H9 (cell line): ENCODE measurements around the gene GDI1. TPM values are rescaled to one million over a fixed set of nuclear protein-coding genes. Genes with fewer than 3 reads are reported as not detected.

ENCODE experiments used
- DNase-seq: peaks from one replicate; pipeline ENCODE4 v3.0.0-alpha.2; 2017
- H2AFZ ChIP-seq: one replicate; pipeline ENCODE4 v1.6.1; 2013; ENCODE audit warnings: mild to moderate bottlenecking, low read length, control low read depth, moderate library complexity
- H2AK5ac ChIP-seq: 2 replicates; pipeline ENCODE4 v1.6.1; 2013; ENCODE audit warnings: low read length, control low read depth, mixed read lengths; ENCODE audit not compliant: insufficient read length
- H2BK120ac ChIP-seq: one replicate; pipeline ENCODE4 v1.6.1; 2013; ENCODE audit warnings: low read depth, mild to moderate bottlenecking, low read length, control low read depth, inconsistent platforms; ENCODE audit not compliant: poor library complexity, severe bottlenecking
- H2BK12ac ChIP-seq: 2 replicates; pipeline ENCODE4 v1.6.1; 2013; ENCODE audit warnings: low read length, control low read depth, mixed read lengths, low read depth; ENCODE audit not compliant: insufficient read length
- H2BK15ac ChIP-seq: 2 replicates; pipeline ENCODE4 v1.6.1; 2013; ENCODE audit warnings: low read depth, low read length, control low read depth
- H2BK20ac ChIP-seq: one replicate; pipeline ENCODE4 v1.6.1; 2013; ENCODE audit warnings: low read depth, mild to moderate bottlenecking, low read length, control low read depth, inconsistent platforms; ENCODE audit not compliant: poor library complexity, severe bottlenecking
- H2BK5ac ChIP-seq: 2 replicates; pipeline ENCODE4 v1.6.1; 2013; ENCODE audit warnings: low read length, control low read depth, mixed read lengths; ENCODE audit not compliant: insufficient read length
- H3K14ac ChIP-seq: 2 replicates; pipeline ENCODE4 v1.6.1; 2013; ENCODE audit warnings: low read length, control low read depth; ENCODE audit not compliant: insufficient read depth
- H3K18ac ChIP-seq: 2 replicates; pipeline ENCODE4 v1.6.1; 2013; ENCODE audit warnings: low read depth, mild to moderate bottlenecking, mixed read lengths, low read length, control low read depth; ENCODE audit not compliant: insufficient read length
- H3K23ac ChIP-seq: 2 replicates; pipeline ENCODE4 v1.6.1; 2013; ENCODE audit warnings: low read length, control low read depth, mixed read lengths, low read depth; ENCODE audit not compliant: insufficient read length
- H3K23me2 ChIP-seq: 2 replicates; pipeline ENCODE4 v1.6.1; 2013; ENCODE audit warnings: low read depth, mild to moderate bottlenecking, mixed read lengths, low read length, control low read depth; ENCODE audit not compliant: insufficient read length, poor library complexity, severe bottlenecking
- H3K27ac ChIP-seq: 2 replicates; pipeline ENCODE4 v1.5.1; 2013; ENCODE audit warnings: low read length, control low read depth, mixed read lengths, low read depth; ENCODE audit not compliant: insufficient read length
- H3K27me3 ChIP-seq: 2 replicates; pipeline ENCODE4 v1.6.1; 2013; ENCODE audit warnings: low read length, control low read depth, inconsistent platforms; ENCODE audit not compliant: insufficient read depth
- H3K4ac ChIP-seq: 2 replicates; pipeline ENCODE4 v1.6.1; 2013; ENCODE audit warnings: low read depth, mild to moderate bottlenecking, control low read depth, inconsistent platforms, low read length, moderate library complexity
- H3K4me1 ChIP-seq: 2 replicates; pipeline ENCODE4 v1.6.1; 2013; ENCODE audit warnings: low read length, control low read depth, inconsistent platforms; ENCODE audit not compliant: insufficient read depth
- H3K4me2 ChIP-seq: 2 replicates; pipeline ENCODE4 v1.6.1; 2013; ENCODE audit warnings: low read length, control low read depth, mixed read lengths; ENCODE audit not compliant: insufficient read length, insufficient read depth
- H3K56ac ChIP-seq: 2 replicates; pipeline ENCODE4 v1.6.1; 2013; ENCODE audit warnings: low read depth, mild to moderate bottlenecking, mixed read lengths, low read length, control low read depth; ENCODE audit not compliant: insufficient read length
- H3K79me1 ChIP-seq: 2 replicates; pipeline ENCODE4 v1.6.1; 2013; ENCODE audit warnings: low read depth, mild to moderate bottlenecking, moderate library complexity, low read length, control low read depth, inconsistent platforms; ENCODE audit not compliant: insufficient read depth, poor library complexity, severe bottlenecking
- H3K79me2 ChIP-seq: 2 replicates; pipeline ENCODE4 v1.6.1; 2013; ENCODE audit warnings: low read length, control low read depth, inconsistent platforms; ENCODE audit not compliant: insufficient read depth
- H3K9ac ChIP-seq: 2 replicates; pipeline ENCODE4 v1.6.1; 2013; ENCODE audit warnings: low read length, control low read depth, mixed read lengths; ENCODE audit not compliant: insufficient read length; ENCODE audit errors: extremely low read depth
- H3K9me3 ChIP-seq: one replicate; pipeline ENCODE4 v1.6.1; 2013; ENCODE audit warnings: low read depth, low read length, inconsistent platforms; ENCODE audit not compliant: control insufficient read depth
- H3T11ph ChIP-seq: one replicate; pipeline ENCODE4 v1.6.1; 2013; ENCODE audit warnings: mild to moderate bottlenecking, low read length, control low read depth, inconsistent platforms
- H4K20me1 ChIP-seq: one replicate; pipeline ENCODE4 v1.6.1; 2013; ENCODE audit not compliant: control insufficient read depth, insufficient read length, insufficient read depth
- H4K5ac ChIP-seq: 2 replicates; pipeline ENCODE4 v1.6.1; 2013; ENCODE audit warnings: low read depth, mild to moderate bottlenecking, mixed read lengths, low read length, control low read depth; ENCODE audit not compliant: insufficient read length
- H4K8ac ChIP-seq: replicated peaks from 2 replicates; pipeline ENCODE4 v1.6.1; 2013; ENCODE audit warnings: low read length, control low read depth, mixed read lengths, low read depth; ENCODE audit not compliant: insufficient read length
- H4K91ac ChIP-seq: 2 replicates; pipeline ENCODE4 v1.6.1; 2013; ENCODE audit warnings: low read depth, mild to moderate bottlenecking, moderate library complexity, mixed read lengths, low read length, control low read depth; ENCODE audit not compliant: insufficient read length
- H3K27ac Mint-ChIP-seq, 3 experiments: 2 replicates in 2 of 3; 3 replicates in 1 of 3; pipeline ENCODE4 v1.8.0; 2020 to 2021; ENCODE audit warnings: mixed read lengths in 3 of 3, mild to moderate bottlenecking in 1 of 3, moderate library complexity in 1 of 3
- H3K27me3 Mint-ChIP-seq: 2 replicates; pipeline ENCODE4 v1.8.0; 2021; ENCODE audit warnings: low read depth, mild to moderate bottlenecking, moderate library complexity, mixed read lengths
- H3K36me3 Mint-ChIP-seq, 3 experiments: 2 replicates in 2 of 3; 3 replicates in 1 of 3; pipeline ENCODE4 v1.8.0; 2020 to 2021; ENCODE audit warnings: low read depth in 3 of 3, mixed read lengths in 3 of 3; ENCODE audit not compliant: insufficient read depth in 1 of 3
- H3K4me1 Mint-ChIP-seq, 2 experiments: 2 replicates each; pipeline ENCODE4 v1.8.0; 2020; ENCODE audit warnings: mixed read lengths in 2 of 2
- H3K4me3 Mint-ChIP-seq, 2 experiments: 2 replicates in 1 of 2; 3 replicates in 1 of 2; pipeline ENCODE4 v1.8.0; 2020 to 2021; ENCODE audit warnings: mild to moderate bottlenecking in 2 of 2, mixed read lengths in 2 of 2, moderate library complexity in 1 of 2
- H3K9me3 Mint-ChIP-seq, 2 experiments: 2 replicates in 1 of 2; 3 replicates in 1 of 2; pipeline ENCODE4 v1.8.0; 2020; ENCODE audit warnings: mild to moderate bottlenecking in 2 of 2, mixed read lengths in 2 of 2, moderate library complexity in 1 of 2
- WGBS: extraction: QIAGEN DNeasy Blood & Tissue Kit; methylation state at CpG from one replicate; pipeline ENCODE4 v1.1.7; 2013; ENCODE audit warnings: missing lambda C conversion rate, low lambda C conversion rate, mixed read lengths; ENCODE audit not compliant: insufficient read length; ENCODE audit errors: extremely low coverage; 5-methylcytosine and 5-hydroxymethylcytosine counted together
- total RNA-seq: library from RNA; stranded (reverse); gene quantifications from 2 replicates; pipeline ENCODE4 v1.2.1, GENCODE V29; 2021
- TF ChIP-seq, protein P1 (sequence below): fragments of 200-600 bp; sonication (generic); conservative IDR thresholded peaks from 3 replicates; pipeline ENCODE4 v1.8.0; 2021; ENCODE audit warnings: antibody characterized with exemption, mild to moderate bottlenecking

GDI1 gene
- total RNA-seq, 1 experiment from 2014 or later: 111 TPM

GRCh38 chrX:154401045-154401799 is 35.7 kb upstream of the GDI1 start:
- peaks cover 74 to 79% of the 10 kb centered on the region in 2 experiments for H3K9me3 Mint-ChIP-seq
- no peak overlapping the region for H3K9ac ChIP-seq
- H3K27ac Mint-ChIP-seq: peak overlapping the region in 2 of 3 experiments; percentile 53 to 79; a peak in 2 of 7 replicates
- H3K18ac ChIP-seq: no peak overlapping the region
- H3K4me3 Mint-ChIP-seq: peak overlapping the region; percentile 64 to 97; a peak in 3 of 5 replicates
- H2BK120ac ChIP-seq: no peak overlapping the region
- no peaks in the 10 kb centered on the region for H3K27me3 ChIP-seq
- peaks cover 30 to 47% (median 36%) of the 10 kb centered on the region in 3 experiments for H3K36me3 Mint-ChIP-seq
- no peak overlapping the region for H2AFZ ChIP-seq
- no peak overlapping the region for H4K8ac ChIP-seq
- H2BK12ac ChIP-seq: no peak overlapping the region
- no peak overlapping the region for H3K27ac ChIP-seq
- no peak overlapping the region for H2BK5ac ChIP-seq
- H3K79me1 ChIP-seq: no peaks in the 10 kb centered on the region
- H3K9me3 ChIP-seq: peaks cover 36% of the 10 kb centered on the region
- H3K4me1 Mint-ChIP-seq: peaks cover 0 to 15% of the 10 kb centered on the region in 2 experiments; a peak in 2 of 4 replicates
- H2AK5ac ChIP-seq: no peak overlapping the region
- H3K56ac ChIP-seq: no peak overlapping the region
- WGBS: no CpG with 5 or more reads among the region's 6 CpGs
- H4K91ac ChIP-seq: no peak overlapping the region
- H3T11ph ChIP-seq: no peak overlapping the region
- H3K23me2 ChIP-seq: peaks cover 16% of the 10 kb centered on the region
- DNase-seq: peak; percentile 66
- H3K23ac ChIP-seq: no peak overlapping the region
- H3K4me1 ChIP-seq: no peaks in the 10 kb centered on the region
- H2BK20ac ChIP-seq: no peak overlapping the region
- no peaks in the 10 kb centered on the region for H4K20me1 ChIP-seq
- H3K4me2 ChIP-seq: no peak overlapping the region
- no peak overlapping the region for H3K4ac ChIP-seq
- H3K27me3 Mint-ChIP-seq: peaks cover 5% of the 10 kb centered on the region
- peaks cover 3% of the 10 kb centered on the region; the same call in 1 of the 2 replicates for H3K79me2 ChIP-seq
- no peak overlapping the region for H3K14ac ChIP-seq
- no peak overlapping the region for H2BK15ac ChIP-seq
- TF ChIP-seq, protein P1, sequence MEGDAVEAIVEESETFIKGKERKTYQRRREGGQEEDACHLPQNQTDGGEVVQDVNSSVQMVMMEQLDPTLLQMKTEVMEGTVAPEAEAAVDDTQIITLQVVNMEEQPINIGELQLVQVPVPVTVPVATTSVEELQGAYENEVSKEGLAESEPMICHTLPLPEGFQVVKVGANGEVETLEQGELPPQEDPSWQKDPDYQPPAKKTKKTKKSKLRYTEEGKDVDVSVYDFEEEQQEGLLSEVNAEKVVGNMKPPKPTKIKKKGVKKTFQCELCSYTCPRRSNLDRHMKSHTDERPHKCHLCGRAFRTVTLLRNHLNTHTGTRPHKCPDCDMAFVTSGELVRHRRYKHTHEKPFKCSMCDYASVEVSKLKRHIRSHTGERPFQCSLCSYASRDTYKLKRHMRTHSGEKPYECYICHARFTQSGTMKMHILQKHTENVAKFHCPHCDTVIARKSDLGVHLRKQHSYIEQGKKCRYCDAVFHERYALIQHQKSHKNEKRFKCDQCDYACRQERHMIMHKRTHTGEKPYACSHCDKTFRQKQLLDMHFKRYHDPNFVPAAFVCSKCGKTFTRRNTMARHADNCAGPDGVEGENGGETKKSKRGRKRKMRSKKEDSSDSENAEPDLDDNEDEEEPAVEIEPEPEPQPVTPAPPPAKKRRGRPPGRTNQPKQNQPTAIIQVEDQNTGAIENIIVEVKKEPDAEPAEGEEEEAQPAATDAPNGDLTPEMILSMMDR: no peak
- H4K5ac ChIP-seq: no peak overlapping the region
